GM19372 (cell line): ENCODE measurements around the gene CD3E.
A peak's percentile ranks its signal among the peaks of the same experiment; 100 is the strongest.

Source experiments
- ATAC-seq: cut with Tn5 transposase; IDR thresholded peaks from one replicate; pipeline ENCODE4 v1.9.1; 2021; ENCODE audit warnings: mild to moderate bottlenecking, low read depth, moderate library complexity; ENCODE audit not compliant: unreplicated experiment

The CD3E gene

GRCh38 chr11:118321386-118322082 lies 17.0 kb downstream of the CD3E start:
- ATAC-seq = no peak

- ATAC-seq = no peak
Observed at GRCh38 chr11:118322721-118323120, 18.2 kb downstream of the CD3E start.

DNA sequence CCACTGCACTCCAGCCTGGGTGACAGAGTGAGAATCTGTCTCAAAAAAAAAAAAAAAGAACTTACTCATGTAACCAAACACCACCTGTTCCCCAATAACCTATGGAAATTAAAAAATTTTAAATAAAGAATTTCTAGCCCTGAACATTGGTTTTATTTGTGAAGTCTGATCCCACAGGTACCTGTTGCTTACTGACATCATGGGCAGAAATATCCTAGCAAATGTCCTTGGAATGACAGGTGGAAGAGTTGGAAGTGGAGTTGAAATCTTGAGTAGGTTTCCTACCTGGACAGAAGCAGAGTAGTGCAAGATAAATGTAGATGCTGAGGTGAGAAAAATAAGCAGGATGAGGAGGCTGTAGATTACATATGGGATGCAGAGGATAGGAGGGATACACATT lies 20.8 kb downstream of the CD3E start:
- no peak for ATAC-seq

GRCh38 chr11:118328745-118329144 lies 24.2 kb downstream of the CD3E start:
- ATAC-seq = no peak

DNA sequence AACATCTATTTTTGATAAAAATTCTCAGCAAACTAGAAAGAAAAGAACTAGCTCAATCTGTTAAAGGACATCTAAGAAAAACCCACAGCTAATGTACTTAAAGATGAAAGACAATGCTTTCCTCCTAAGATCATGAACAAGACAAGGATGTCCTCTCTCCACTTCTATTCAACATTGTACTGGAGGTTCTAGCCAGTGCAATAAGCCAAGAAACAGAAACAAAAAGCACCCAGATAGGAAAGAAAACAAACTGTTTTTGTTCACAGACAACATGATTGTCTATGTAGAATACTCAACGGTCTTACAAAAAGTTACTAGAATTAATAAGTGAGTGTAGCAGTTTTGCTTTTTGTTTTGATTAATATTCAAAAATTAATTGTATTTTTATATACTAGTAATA lies 30.2 kb downstream of the CD3E start:
- no peak for ATAC-seq

DNA sequence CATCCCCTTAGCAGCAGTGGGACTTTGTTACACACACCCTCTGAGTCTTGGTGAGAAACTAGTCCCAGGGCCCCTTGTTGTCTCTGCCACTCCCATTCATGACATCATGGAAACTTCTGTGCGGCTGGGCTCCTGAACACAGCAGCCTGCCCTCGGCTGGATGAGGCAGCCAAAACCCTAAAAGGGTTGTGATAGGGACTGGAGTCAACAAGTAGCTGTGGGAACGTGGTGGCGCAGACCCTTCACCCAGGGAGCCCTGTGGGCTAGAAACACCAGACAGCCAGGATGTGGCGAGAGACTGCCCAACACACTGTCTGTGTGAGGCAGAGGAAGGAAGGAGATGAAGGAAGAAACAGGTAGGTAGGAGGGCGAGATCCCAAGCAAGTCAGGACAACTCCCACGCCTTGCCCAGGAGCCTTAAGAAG lies 34.1 kb downstream of the CD3E start:
- ATAC-seq = no peak

DNA sequence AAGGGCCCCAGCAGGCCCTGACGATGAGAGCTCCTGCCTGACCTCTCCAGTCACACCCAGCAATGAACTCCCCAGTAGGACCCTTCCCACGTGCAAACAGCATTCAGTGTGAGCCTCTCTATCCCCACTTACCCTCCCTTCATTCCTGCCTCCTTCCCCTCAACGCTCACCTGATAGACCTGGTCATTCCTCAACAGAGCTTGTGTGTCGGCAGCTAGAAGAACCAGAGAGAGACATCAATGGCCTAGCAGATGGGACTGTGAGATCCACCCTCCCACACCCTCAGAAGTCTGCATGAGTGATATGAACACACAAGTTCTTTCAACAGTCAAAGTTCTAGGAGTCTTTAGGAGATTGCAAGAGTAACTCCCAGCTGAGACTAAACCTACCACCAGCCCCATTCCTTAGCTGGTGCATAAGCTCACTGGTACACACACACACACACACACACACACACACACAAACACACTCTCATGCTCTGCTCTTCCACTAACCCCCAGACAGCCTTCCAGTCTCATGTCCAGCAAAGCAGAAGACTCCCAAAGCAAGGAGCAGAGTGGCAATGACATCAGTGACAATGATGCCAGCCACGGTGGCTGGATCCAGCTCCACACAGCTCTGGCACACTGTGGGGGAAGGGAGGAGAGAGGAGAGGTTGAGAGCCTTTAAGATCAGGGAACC lies 34.9 kb downstream of the CD3E start:
- ATAC-seq = no peak

- ATAC-seq = no peak
Observed at GRCh38 chr11:118340449-118340848, 35.9 kb downstream of the CD3E start.

DNA sequence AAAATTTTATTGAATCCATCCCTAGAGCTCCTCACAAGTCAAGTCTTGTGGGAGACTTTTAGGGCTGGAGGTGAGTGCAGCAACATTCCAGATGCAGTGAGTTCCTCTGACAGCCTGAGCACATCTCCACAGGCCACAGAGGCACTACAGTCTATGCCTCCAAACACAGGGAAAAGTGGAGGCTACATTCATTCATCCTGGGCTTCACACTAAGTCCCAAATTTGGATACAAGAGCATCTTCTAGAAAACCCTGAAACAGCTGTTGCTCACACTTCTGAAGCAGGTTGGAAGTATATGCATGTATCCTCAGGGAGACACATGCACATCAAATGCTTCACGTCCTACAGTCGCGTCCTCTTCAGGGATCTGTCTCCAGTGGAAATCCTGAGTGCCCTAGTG lies 36.7 kb downstream of the CD3E start:
- ATAC-seq = no peak

- no peak for ATAC-seq
Observed at GRCh38 chr11:118341815-118342489, 37.4 kb downstream of the CD3E start.

DNA sequence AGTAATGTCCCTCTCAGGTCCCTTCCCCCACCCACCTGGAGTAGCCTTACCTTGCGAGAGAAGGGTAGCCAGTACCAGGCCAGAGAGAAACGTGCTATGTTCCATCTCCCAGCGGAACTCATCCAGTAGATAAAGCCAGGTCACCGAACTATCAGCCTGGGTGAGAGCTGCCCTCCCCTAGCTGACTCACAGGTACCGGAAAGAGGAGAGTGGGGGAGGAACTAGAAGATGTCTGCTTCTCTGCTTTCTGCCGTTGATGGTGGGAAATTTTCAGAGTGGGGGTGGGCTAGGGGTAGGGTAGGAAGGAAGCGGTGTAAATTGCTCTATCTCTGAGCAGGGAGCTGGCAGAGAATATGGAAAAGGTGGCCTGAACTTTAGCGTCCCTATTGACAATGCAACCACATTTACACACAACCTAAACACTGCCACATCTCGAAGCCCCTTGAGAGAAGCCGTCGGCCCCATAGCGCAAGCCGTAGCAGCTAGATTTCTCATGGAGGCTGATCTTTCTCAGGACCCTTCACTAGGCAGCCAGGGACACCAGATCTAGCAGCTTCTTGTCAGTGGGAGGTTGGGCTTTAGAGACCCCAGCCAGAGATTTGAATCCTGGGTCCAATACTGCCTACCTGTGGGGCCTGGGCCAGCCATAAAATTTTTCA lies 38.1 kb downstream of the CD3E start, which contains the start of gene CD3D:
CD3D (minus strand) TSS at position 203 of the 659 bp plus-strand sequence; CDS start at position 105, 98 bp downstream.
- no peak for ATAC-seq

DNA sequence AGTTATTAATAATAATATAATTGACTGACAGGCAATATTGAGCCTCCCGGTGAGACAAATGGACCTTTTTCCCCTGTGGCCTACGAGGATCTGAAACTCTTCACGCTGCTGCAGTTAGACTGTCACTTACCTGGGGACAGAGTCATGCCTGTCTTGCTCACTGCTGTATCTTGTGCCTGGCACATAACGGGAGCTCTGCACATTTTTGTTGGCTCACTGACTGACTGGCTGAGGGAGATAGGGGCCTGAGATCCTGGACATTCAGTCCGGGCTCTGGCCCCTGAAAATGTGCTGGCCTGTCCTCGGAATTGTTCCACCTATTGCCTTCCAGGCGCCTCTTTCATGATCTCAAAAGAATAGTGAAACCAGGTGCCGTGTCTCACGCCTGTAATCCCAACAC lies 38.7 kb downstream of the CD3E start:
- ATAC-seq = no peak

DNA sequence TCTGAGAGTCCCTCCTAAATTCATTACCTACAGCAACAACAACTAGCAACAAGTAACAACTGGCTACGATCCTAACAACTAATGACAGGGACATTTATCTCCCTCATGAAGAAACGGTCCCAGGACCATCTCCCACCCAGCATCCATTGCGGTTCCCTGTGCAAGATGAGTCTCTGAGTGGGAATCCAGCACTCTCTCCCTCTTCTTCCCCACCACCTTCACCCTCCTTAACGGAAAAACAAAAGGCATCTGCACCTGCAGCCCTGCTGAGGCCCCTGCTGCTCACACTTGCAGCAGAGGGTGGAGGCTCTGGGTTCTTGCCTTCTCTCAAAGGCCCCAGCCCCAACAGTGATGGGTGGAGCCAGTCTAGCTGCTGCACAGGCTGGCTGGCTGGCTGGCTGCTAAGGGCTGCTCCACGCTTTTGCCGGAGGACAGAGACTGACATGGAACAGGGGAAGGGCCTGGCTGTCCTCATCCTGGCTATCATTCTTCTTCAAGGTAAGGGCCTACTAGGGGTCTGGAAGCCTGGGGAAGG lies 39.5 kb downstream of the CD3E start, which contains the start of gene CD3G:
CD3G (plus strand) TSS at position 364 of the 535 bp plus-strand sequence; CDS start at position 444, 80 bp downstream.
- no peak for ATAC-seq

DNA sequence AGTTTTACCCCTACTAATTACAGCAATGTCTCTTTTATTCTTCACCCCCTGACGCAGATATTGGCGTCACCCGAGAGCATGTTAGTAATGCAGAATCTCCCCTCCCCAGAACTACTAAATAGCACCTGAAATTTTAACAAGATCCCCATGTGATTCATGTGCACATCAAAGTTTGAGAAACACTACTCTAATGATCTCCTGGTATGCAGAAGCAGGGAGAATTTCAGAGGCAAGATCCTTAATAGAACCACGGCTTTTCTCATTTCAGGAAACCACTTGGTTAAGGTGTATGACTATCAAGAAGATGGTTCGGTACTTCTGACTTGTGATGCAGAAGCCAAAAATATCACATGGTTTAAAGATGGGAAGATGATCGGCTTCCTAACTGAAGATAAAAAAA lies 44.9 kb downstream of the CD3E start:
- no peak for ATAC-seq

- no peak for ATAC-seq
Observed at GRCh38 chr11:118353084-118353710, 48.7 kb downstream of the CD3E start.

GRCh38 chr11:118358071-118358470 lies 53.5 kb downstream of the CD3E start:
- no peak for ATAC-seq

DNA sequence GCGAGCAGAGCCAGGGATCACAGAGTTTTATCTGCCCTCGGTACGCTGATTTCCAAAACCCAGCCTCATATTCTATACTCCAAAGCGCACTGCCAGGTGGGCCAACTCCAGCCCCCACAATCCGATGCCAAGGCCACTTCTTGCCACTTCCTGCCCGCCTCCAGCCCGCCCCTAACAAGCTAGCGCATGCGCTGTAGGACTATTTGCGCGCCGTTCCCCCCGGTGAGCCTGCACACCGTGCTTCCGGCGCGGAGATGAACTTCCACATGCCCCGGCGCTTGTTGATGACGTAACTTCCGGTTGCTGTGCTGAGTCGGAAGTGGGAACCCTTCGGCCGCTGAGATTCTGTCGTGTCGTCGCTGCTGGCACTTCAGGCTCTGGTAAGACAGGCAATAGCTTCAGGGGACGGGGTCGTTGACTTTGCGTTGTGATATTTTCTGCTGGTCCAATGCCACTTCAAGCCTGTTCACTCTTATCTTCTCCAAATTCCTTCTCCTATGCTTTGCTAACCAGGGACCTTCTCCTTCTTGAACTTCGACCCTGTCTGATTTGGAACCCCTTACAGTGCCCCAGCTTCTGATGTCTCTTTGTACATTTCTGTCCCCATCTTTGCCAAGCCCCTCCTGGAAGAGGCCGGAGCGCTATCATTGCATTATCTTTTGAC lies 54.9 kb downstream of the CD3E start, which contains the start of gene UBE4A:
UBE4A (plus strand) TSS at position 306 of the 664 bp plus-strand sequence. CDS start 5,481 bp downstream, outside the sequence.
- ATAC-seq = peak; percentile 91

- ATAC-seq = no peak
Observed at GRCh38 chr11:118364956-118365615, 60.6 kb downstream of the CD3E start.
